AG04449 (cell line): Measurements from ENCODE around the gene SLFN5.

Experiments
- CTCF ChIA-PET: fragments of 350-600 bp; formaldehyde crosslinking; extraction: SDS; loops from one replicate; lab custom pipeline; 2021; ENCODE audit warnings: antibody characterized with exemption; lab: Yijun Ruan, JAX
- POLR2A ChIA-PET: fragments of 400-600, 350-600 bp; formaldehyde crosslinking; extraction: SDS; loops from one replicate; lab custom pipeline; 2020; ENCODE audit warnings: antibody characterized with exemption, inconsistent platforms; lab: Yijun Ruan, JAX
- DNase-seq: peaks from one replicate; pipeline ENCODE4 v3.0.0-alpha.2; 2010; ENCODE audit warnings: low read depth, low spot score
- H3K4me3 ChIP-seq: 2 replicates; pipeline ENCODE4 v1.5.1; 2011; ENCODE audit warnings: low read depth, mild to moderate bottlenecking, control low read depth, low read length
- TF ChIP-seq, protein P1 (sequence below): IDR thresholded peaks from one replicate; pipeline ENCODE4 v1.5.1; 2011; ENCODE audit warnings: mild to moderate bottlenecking, moderate library complexity, low read length, control low read depth, inconsistent platforms; ENCODE audit not compliant: insufficient read depth; ENCODE audit errors: missing control alignments

SLFN5 gene

GRCh38 chr17:35312790-35313711 lies 70.2 kb downstream of the SLFN5 start:
- ChIA-PET CTCF (interaction anchor here (0.6 to 11.1 kb wide), 37 partner anchors 9 to 434 kb away, joined by 3 to 455 read pairs (median 4); partner anchors contain the start of genes RASL10B and SLFN12L), POLR2A (no interaction called here)
- TF ChIP-seq, protein P1, sequence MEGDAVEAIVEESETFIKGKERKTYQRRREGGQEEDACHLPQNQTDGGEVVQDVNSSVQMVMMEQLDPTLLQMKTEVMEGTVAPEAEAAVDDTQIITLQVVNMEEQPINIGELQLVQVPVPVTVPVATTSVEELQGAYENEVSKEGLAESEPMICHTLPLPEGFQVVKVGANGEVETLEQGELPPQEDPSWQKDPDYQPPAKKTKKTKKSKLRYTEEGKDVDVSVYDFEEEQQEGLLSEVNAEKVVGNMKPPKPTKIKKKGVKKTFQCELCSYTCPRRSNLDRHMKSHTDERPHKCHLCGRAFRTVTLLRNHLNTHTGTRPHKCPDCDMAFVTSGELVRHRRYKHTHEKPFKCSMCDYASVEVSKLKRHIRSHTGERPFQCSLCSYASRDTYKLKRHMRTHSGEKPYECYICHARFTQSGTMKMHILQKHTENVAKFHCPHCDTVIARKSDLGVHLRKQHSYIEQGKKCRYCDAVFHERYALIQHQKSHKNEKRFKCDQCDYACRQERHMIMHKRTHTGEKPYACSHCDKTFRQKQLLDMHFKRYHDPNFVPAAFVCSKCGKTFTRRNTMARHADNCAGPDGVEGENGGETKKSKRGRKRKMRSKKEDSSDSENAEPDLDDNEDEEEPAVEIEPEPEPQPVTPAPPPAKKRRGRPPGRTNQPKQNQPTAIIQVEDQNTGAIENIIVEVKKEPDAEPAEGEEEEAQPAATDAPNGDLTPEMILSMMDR, result peak; percentile 69

DNA sequence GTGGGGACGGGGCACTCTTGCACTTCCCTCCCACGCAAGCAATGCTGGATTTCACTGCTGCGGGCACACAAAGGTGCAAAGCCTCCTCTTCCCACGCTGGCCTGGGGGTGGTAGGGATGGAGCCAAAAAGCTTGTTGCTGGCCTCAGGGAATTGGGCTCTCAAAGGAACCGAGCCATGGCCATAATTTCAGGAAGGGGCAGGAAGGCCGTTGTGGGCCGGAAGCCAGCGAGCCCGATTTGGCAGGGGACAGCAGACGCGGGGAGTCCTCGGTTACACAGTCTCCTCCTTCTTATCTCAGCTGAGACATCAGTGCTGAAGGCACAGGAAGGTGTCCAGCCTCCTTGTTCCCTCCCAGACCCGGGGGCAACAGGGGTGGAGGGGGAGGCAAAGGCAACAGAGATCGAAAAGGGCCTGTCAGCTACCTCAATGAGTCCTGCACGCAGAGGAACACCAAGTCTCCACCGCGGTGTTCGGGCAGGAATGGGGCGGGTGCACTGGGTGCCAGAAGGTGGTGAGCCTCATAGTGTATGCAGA lies 71.1 kb downstream of the SLFN5 start:
- DNase-seq, result no peak
- CTCF ChIA-PET, result interaction anchor here (1.0 to 11.1 kb wide), 13 partner anchors 8 to 299 kb away, joined by 3 to 455 read pairs (median 6); partner anchors contain the start of gene SLFN12L

More at GRCh38 chr17:35312790-35313711, 70.2 kb downstream of the SLFN5 start:
- DNase-seq, result peak; percentile 16
- peak overlapping the region; percentile 12; the same call in 1 of the 2 replicates for H3K4me3 ChIP-seq

DNA sequence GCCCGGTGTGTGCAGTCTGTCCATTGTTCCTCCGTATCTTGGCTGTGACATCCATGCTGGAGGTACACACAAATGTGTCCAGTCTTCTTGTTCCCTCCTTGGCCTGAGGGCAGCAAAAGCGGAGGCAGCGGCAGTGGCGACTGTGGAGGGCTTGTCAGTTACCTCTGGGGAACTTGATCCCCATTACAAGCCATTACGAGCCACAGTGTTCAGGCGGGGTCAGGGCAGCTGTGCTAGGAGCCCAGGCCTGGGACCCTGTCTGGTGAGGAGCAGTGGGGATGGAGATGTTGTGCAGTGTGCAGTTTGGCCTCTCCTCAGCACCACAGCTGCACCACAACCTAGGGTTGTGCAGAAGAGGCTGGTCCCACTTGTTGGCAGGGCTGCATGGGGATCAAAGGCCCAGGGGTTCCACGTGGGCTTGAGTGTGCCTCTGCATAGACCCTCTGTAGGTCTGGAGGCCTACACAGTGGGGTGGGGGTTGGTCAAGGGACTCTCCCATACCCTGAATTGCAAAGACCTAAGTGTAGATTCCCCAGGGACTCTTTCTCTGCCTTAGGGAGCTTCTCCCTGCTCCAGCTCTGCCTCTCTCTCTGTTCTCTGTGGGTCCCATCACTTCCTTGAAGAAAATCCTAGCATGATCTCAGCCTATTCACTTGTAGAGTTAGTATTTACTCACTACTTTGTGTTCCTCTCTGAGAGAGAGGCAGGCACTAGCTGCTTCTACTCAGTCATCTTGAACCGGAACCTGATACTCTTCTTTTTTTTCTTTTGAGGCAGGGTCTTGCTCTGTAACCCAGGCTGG lies 71.7 kb downstream of the SLFN5 start:
- DNase-seq, result no peak
- CTCF ChIA-PET, result interaction anchor here (0.8 to 11.1 kb wide), 5 partner anchors 13 to 224 kb away, joined by 3 to 455 read pairs (median 4); partner anchors contain the start of gene SLFN12L
- POLR2A ChIA-PET, result interaction anchor here (0.6 to 1.5 kb wide), 2 partner anchors 59 to 62 kb away, joined by 4 to 5 read pairs; partner anchors contain the start of gene SLFN11
- TF ChIP-seq, protein P1, result no peak
- no peak overlapping the region for H3K4me3 ChIP-seq

More for the DNA sequence above, 71.1 kb downstream of the SLFN5 start:
- POLR2A ChIA-PET, result interaction anchor here (0.6 to 1.5 kb wide), 2 partner anchors 60 to 62 kb away, joined by 4 to 5 read pairs; partner anchors contain the start of gene SLFN11
- no peak overlapping the region for H3K4me3 ChIP-seq
- TF ChIP-seq, protein P1, result no peak

DNA sequence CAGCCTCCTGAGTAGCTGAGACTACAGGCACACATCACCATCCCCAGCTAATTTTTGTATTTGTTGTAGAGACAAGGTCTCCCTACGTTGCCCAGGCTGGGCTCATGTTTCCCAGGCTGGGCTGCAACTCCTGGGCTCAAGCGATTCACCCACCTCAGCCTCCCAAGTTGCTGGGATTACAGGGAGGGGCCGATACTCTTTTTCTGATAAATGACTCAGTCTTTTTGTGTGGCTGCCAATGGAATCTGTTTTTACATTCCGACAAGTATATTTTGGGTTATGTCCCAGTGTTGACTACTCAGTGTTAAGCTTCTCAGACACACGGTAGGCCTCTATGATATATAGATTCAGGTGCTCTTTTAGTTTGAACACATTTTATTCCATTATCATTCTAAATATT lies 72.4 kb downstream of the SLFN5 start:
- TF ChIP-seq, protein P1, result no peak
- ChIA-PET POLR2A (interaction anchor here (1.5 kb wide), 1 partner anchor 58 kb away, joined by 5 read pairs; the partner anchor contains the start of gene SLFN11), CTCF (interaction anchor here (0.8 to 11.1 kb wide), 4 partner anchors 13 to 223 kb away, joined by 3 to 455 read pairs (median 4); partner anchors contain the start of gene SLFN12L)
- H3K4me3 ChIP-seq, result no peak overlapping the region
- DNase-seq, result peak; percentile 44

DNA sequence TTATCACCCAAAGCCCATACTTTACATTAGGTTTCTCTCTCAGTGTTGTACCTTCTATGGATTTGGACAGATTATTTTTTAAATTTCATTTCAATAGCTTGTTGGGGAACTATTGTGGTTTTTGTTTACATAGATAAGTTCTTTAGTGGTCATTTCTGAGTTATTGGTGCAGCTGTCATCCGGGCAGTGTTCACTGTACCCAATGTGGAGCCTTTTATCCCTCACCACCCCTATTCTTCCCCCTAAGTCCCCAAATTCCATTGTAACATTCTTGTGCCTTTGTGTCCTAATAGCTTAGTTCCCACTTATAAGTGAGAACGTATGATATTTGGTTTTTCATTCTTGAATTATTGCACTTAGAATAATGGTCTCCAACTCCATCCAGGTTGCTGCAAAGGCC lies 73.1 kb downstream of the SLFN5 start:
- ChIA-PET CTCF (interaction anchor here (1.3 to 11.1 kb wide), 2 partner anchors 146 to 222 kb away, joined by 4 to 455 read pairs; partner anchors contain the start of gene SLFN12L), POLR2A (no interaction called here)
- DNase-seq, result no peak
- TF ChIP-seq, protein P1, result no peak
- H3K4me3 ChIP-seq, result no peak overlapping the region
